ENCODE measurements around the gene ADAM17.

The ADAM17 gene

GRCh38 chr2:9445089-9445488 is 110.5 kb downstream of the ADAM17 start:
- DNase-seq (ENCODE audit: extremely low spot score) = no peak
- POLR2A ChIA-PET = no interaction called here
- no peak for TF ChIP-seq CTCF (IDR thresholded peaks at IDR 0.05; ENCODE audit: control extremely low read depth, extremely low read depth, low read depth, missing control alignments)
- CTCF ChIA-PET = no interaction called here

GRCh38 chr2:9443526-9443925 is 112.1 kb downstream of the ADAM17 start:
- DNase-seq (ENCODE audit: extremely low spot score) = no peak
- TF ChIP-seq CTCF (IDR thresholded peaks at IDR 0.05; ENCODE audit: control extremely low read depth, extremely low read depth, low read depth, missing control alignments) = no peak
- CTCF ChIA-PET = interaction anchor here (1.1 kb wide), 1 partner anchor 9 kb away, joined by 3 read pairs; no protein-coding TSS in a partner anchor
- POLR2A ChIA-PET = interaction anchor here (0.6 kb wide), 1 partner anchor 307 kb away, joined by 5 read pairs; no protein-coding TSS in a partner anchor

GRCh38 chr2:9441556-9441955 is 114.1 kb downstream of the ADAM17 start:
- TF ChIP-seq CTCF (IDR thresholded peaks at IDR 0.05; ENCODE audit: control extremely low read depth, extremely low read depth, low read depth, missing control alignments) = no peak
- CTCF ChIA-PET = no interaction called here
- POLR2A ChIA-PET = no interaction called here
- DNase-seq (ENCODE audit: extremely low spot score) = no peak

GRCh38 chr2:9440058-9440727 is 115.4 kb downstream of the ADAM17 start:
- ChIA-PET POLR2A (no interaction called here), CTCF (no interaction called here)
- DNase-seq (ENCODE audit: extremely low spot score) = no peak
- TF ChIP-seq CTCF (IDR thresholded peaks at IDR 0.05; ENCODE audit: control extremely low read depth, extremely low read depth, low read depth, missing control alignments) = no peak

GRCh38 chr2:9439536-9439935 is 116.1 kb downstream of the ADAM17 start:
- POLR2A ChIA-PET = no interaction called here
- TF ChIP-seq CTCF (IDR thresholded peaks at IDR 0.05; ENCODE audit: control extremely low read depth, extremely low read depth, low read depth, missing control alignments) = no peak
- CTCF ChIA-PET = no interaction called here
- DNase-seq (ENCODE audit: extremely low spot score) = no peak
